OCI-LY1 (cell line): Measurements from ENCODE around the gene ELK4.

Source experiments
- CTCF ChIP-seq: fragments of 200-600 bp; sonication (generic), shearing (Covaris generic); IDR thresholded peaks from 2 replicates; pipeline ENCODE4 v1.5.1; 2017; ENCODE audit warnings: mild to moderate bottlenecking, antibody characterized with exemption, low read length, moderate library complexity, mixed read lengths
- EZH2 ChIP-seq: fragments of 200-600 bp; sonication (generic), shearing (Covaris generic); IDR thresholded peaks from 2 replicates; pipeline ENCODE4 v1.8.0; 2017; ENCODE audit warnings: borderline replicate concordance, mixed run types, mild to moderate bottlenecking, antibody characterized with exemption, low read length, moderate library complexity, mixed read lengths

GRCh38 chr1:205662791-205663190 lies 31.0 kb upstream of the ELK4 start:
- TF ChIP-seq CTCF, result no peak
- no peak for TF ChIP-seq EZH2
